Gastroesophageal sphincter (tissue), 4 donors: ENCODE results near the gene TBC1D2B. TPM values are rescaled to one million over a fixed set of nuclear protein-coding genes. Genes with fewer than 3 reads are reported as not detected.
A peak's percentile ranks its signal among the peaks of the same experiment; 100 is the strongest.
"Not testable (repeated sequence)": the region's sequence is repeated elsewhere in the genome, so short reads cannot be mapped to it uniquely, and the experiment has no call there.

Source experiments
- ATAC-seq: fragments of 150-250 bp; one replicate; pipeline ENCODE4 v1.9.1; 2016; ENCODE audit warnings: mild to moderate bottlenecking, moderate library complexity
- H3K27ac ChIP-seq, 4 donors: fragments of 200-600 bp; sonication (generic) in 3 of 4; 1 replicate in 3 of 4; 2 replicates in 1 of 4; pipeline ENCODE4 v1.5.1; 2016 to 2019
- H3K27me3 ChIP-seq: fragments of 200-600 bp; sonication (generic); one replicate; pipeline ENCODE4 v1.5.1; 2019
- H3K36me3 ChIP-seq, 2 donors: fragments of 200-600 bp; sonication (generic); one replicate each; pipeline ENCODE4 v1.5.1; 2019; ENCODE audit warnings: control low read depth in 1 of 2
- H3K4me1 ChIP-seq, 3 donors: fragments of 200-600 bp; sonication (generic); 1 replicate in 2 of 3; 2 replicates in 1 of 3; pipeline ENCODE4 v1.5.1; 2016 to 2019; ENCODE audit warnings: control low read depth in 2 of 3
- H3K4me3 ChIP-seq, 2 donors: fragments of 200-600 bp; sonication (generic); one replicate each; pipeline ENCODE4 v1.5.1; 2019; ENCODE audit warnings: mild to moderate bottlenecking in 1 of 2, moderate library complexity in 1 of 2
- H3K9me3 ChIP-seq, 3 donors: fragments of 200-600 bp; sonication (generic); one replicate each; pipeline ENCODE4 v1.5.1; 2017 to 2019; ENCODE audit warnings: control low read depth in 2 of 3
- CTCF ChIP-seq, 4 experiments: fragments of 200-600 bp in 2 of 4; fragments of 450-650 bp in 2 of 4; sonication (generic) in 1 of 4; IDR thresholded peaks; one replicate each; pipeline ENCODE4 v1.5.1; 2017 to 2019; ENCODE audit warnings: antibody characterized with exemption in 4 of 4, mild to moderate bottlenecking in 2 of 4, moderate library complexity in 2 of 4
- EP300 ChIP-seq: sonication (generic); formaldehyde crosslinking; IDR thresholded peaks from one replicate; pipeline ENCODE4 v1.6.1; 2017; ENCODE audit warnings: antibody characterized with exemption, mild to moderate bottlenecking
- POLR2A ChIP-seq, 2 donors: fragments of 450-650 bp; IDR thresholded peaks; one replicate each; pipeline ENCODE4 v1.6.1; 2017; ENCODE audit warnings: antibody characterized with exemption in 2 of 2, mild to moderate bottlenecking in 2 of 2, moderate library complexity in 1 of 2
- POLR2AphosphoS5 ChIP-seq: sonication (generic); formaldehyde crosslinking; IDR thresholded peaks from one replicate; pipeline ENCODE4 v1.6.1; 2017; ENCODE audit warnings: antibody characterized with exemption
- WGBS, 2 donors: methylation state at CpG; one replicate each; pipeline ENCODE4 v1.1.5; 2018; ENCODE audit warnings: low coverage in 1 of 2; 5-methylcytosine and 5-hydroxymethylcytosine counted together
- total RNA-seq, 4 donors: library from RNA; depleted of rRNA; stranded (reverse); fragments of >200 nt; gene quantifications; one replicate each; pipeline ENCODE4 v1.1.0, GENCODE V29; 2016

The TBC1D2B gene
- total RNA-seq, 4 donors from 2014 or later = 36.9 to 51.7 (median 46.5) TPM

DNA sequence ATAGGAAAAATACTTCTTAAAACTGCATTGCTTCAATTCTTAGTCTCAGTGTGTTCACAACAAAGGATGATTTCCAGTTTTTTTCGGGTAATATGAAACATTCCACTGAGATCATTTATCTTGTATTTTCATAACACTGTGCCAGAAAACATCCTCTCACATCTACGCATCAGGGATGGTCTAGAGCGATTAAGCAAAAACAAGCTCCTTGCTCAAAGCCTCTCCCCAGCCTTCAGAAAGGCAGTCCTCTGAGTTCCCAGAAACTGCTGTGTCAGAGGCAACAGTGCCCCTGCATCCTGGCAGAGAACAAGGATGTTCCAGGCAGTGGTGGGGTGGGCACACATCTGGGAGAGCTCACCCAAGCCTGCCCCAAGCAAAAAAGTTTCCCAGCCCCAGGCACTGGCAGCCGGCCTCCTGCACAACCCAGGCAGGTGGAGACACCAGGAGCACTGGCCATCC lies 80.8 kb downstream of the TBC1D2B start:
- peaks cover 5 to 71% (median 39%) of the 10 kb centered on the region in 3 donors for H3K4me1 ChIP-seq
- peak; percentile 44 for ATAC-seq
- peak; percentile 26 for TF ChIP-seq POLR2AphosphoS5
- peaks cover 0 to 48% of the 10 kb centered on the region in 2 donors for H3K36me3 ChIP-seq
- H3K27me3 ChIP-seq, H3K4me3 ChIP-seq, H3K9me3 ChIP-seq: not testable (repeated sequence)
- WGBS, 2 donors = 18 to 35% methylated on average over 2 to 3 of the region's 4 CpGs
- H3K27ac ChIP-seq = peak overlapping the region in 3 of 4 donors; percentile 49 to 71 (median 54)

GRCh38 chr15:77996226-77996625 lies 81.3 kb downstream of the TBC1D2B start:
- not testable (repeated sequence) for H3K9me3 ChIP-seq, H3K4me3 ChIP-seq, H3K27me3 ChIP-seq, ATAC-seq
- 17 to 60% methylated on average over 1 to 3 of the region's 8 CpGs for WGBS, 2 donors
- H3K4me1 ChIP-seq = peaks cover 5 to 76% (median 44%) of the 10 kb centered on the region in 3 donors
- peak overlapping the region in 3 of 4 donors; percentile 45 to 71 (median 54) for H3K27ac ChIP-seq
- peaks cover 0 to 43% of the 10 kb centered on the region in 2 donors for H3K36me3 ChIP-seq

- H3K4me3 ChIP-seq, H3K9me3 ChIP-seq, H3K27me3 ChIP-seq, ATAC-seq: not testable (repeated sequence)
- peaks cover 0 to 37% of the 10 kb centered on the region in 2 donors for H3K36me3 ChIP-seq
- H3K4me1 ChIP-seq = peaks cover 8 to 83% (median 51%) of the 10 kb centered on the region in 3 donors
- H3K27ac ChIP-seq = peak overlapping the region in 3 of 4 donors; percentile 65 to 78 (median 76)
- 53 to 71% methylated on average over 3 to 4 of the region's 4 CpGs for WGBS, 2 donors
Measured at GRCh38 chr15:77995537-77995918, 82.0 kb downstream of the TBC1D2B start.

DNA sequence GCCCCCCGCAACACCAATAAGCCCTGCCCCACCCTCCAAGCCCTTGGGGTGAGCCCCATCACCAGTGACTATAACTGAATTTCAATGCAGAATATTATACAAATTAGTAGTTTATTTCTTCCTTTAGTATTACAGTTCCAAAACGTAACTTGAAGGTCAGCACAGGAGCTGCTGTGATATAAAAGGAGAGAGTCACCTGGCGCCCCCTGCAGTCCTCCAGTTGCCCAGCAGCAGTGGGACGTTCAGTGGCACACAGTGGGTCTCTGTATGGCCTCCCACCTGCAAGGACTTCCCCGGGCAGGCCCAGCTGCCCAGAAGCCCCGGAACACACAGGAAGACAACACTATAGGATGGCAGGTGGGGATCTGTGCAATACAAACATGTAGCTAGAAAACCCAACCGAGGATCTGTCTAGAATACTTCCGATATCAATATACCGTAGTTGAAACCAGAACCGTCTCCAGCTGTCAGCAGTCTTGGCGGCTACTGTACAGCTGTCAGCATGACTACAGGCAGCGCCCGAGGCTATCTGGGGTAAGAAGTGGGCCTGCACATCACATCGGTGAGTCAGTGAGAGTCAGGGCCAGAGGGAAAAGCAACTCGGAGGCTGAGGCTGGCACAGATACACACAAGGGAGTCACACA lies 82.5 kb downstream of the TBC1D2B start:
- peak; percentile 45 for TF ChIP-seq POLR2AphosphoS5
- TF ChIP-seq CTCF (IDR thresholded peaks at IDR 0.05) = peak in 1 of 4 experiments; percentile 19
- Histone ChIP-seq H3K36me3 (peaks cover 0 to 31% of the 10 kb centered on the region in 2 donors), H3K4me1 (peaks cover 8 to 83% (median 55%) of the 10 kb centered on the region in 3 donors), H3K27ac (peak overlapping the region in 3 of 4 donors; percentile 65 to 78 (median 76))
- ATAC-seq, H3K9me3 ChIP-seq, H3K27me3 ChIP-seq, H3K4me3 ChIP-seq: not testable (repeated sequence)
- WGBS, 2 donors = 3 to 30% methylated on average over 4 to 7 of the region's 15 CpGs

- H3K27me3 ChIP-seq, H3K4me3 ChIP-seq, H3K9me3 ChIP-seq: not testable (repeated sequence)
- Histone ChIP-seq H3K36me3 (peaks cover 0 to 23% of the 10 kb centered on the region in 2 donors), H3K27ac (peak overlapping the region in 3 of 4 donors; percentile 65 to 78 (median 76)), H3K4me1 (peaks cover 8 to 81% (median 55%) of the 10 kb centered on the region in 3 donors)
- WGBS, 2 donors = no CpG with 5 or more reads among the region's 18 CpGs
- TF ChIP-seq POLR2AphosphoS5 = peak; percentile 30
- peak; percentile 78 for ATAC-seq
Measured at GRCh38 chr15:77993970-77994693, 83.4 kb downstream of the TBC1D2B start.

DNA sequence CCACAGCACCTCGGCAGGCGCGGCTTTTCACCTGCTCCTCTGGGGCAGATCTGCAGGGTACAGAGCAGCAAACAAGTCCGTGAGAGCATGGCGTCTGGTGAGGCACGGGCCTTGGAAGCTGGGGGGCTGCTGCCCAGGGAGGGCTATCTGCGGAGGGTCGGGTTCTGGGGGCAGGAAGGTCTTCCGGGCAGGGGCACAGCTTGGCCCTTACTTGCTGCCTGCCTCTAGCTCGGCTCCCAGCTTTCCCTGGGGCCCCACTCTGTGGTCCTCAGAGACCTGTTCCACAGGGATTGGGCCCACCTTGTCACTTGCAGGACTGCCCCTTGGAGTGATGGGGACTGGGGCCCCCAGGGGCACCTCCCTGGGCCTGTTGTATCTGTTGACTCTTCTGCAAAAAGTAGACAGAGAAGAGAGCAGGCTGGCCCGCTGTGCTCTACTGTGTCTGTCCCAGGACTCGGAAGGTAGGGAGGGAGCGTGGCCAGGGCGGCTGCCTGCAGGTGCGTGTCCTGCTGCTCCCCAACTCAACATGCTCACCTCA lies 84.1 kb downstream of the TBC1D2B start:
- peak overlapping the region in 3 of 4 donors; percentile 65 to 78 (median 76) for H3K27ac ChIP-seq
- peaks cover 8 to 88% (median 55%) of the 10 kb centered on the region in 3 donors for H3K4me1 ChIP-seq
- TF ChIP-seq EP300 = no peak
- TF ChIP-seq POLR2A (IDR thresholded peaks at IDR 0.05) = no peak
- TF ChIP-seq CTCF (IDR thresholded peaks at IDR 0.05) = no peak
- no peak for TF ChIP-seq POLR2AphosphoS5
- no peaks in the 10 kb centered on the region for H3K27me3 ChIP-seq
- WGBS, 2 donors = 67% methylated on average over 3 of the region's 15 CpGs; no CpG with 5 or more reads in 1 of the 2 donors
- H3K4me3 ChIP-seq = no peak overlapping the region
- H3K9me3 ChIP-seq = no peaks in the 10 kb centered on the region
- no peak for ATAC-seq
- H3K36me3 ChIP-seq = peaks cover 0 to 17% of the 10 kb centered on the region in 2 donors
